Astrocyte (in vitro differentiated cells and primary cell): ENCODE measurements around the gene RPL13.

Experiments used
- CTCF ChIP-seq: IDR thresholded peaks from 2 replicates; pipeline ENCODE4 v1.5.1; 2011; ENCODE audit warnings: low read depth, mild to moderate bottlenecking, inconsistent platforms, low read length, moderate library complexity; ENCODE audit not compliant: insufficient read depth
- EZH2 ChIP-seq: IDR thresholded peaks from 2 replicates; pipeline ENCODE4 v1.6.1; 2012; ENCODE audit warnings: mild to moderate bottlenecking, low read length, inconsistent platforms; ENCODE audit not compliant: insufficient read depth

GRCh38 chr16:89570342-89570923 lies 10.0 kb downstream of the RPL13 start:
- TF ChIP-seq CTCF: no peak
- TF ChIP-seq EZH2: no peak
